Peyer's patch (tissue), 4 donors: ENCODE data around the gene DCN.

Experiments
- POLR2A ChIP-seq, 2 donors: fragments of 450-650 bp; IDR thresholded peaks; one replicate each; pipeline ENCODE4 v1.5.1; 2017; ENCODE audit warnings: antibody characterized with exemption in 2 of 2, mild to moderate bottlenecking in 2 of 2, moderate library complexity in 2 of 2
- TF ChIP-seq, protein P1 (sequence below), 6 experiments: fragments of 450-650 bp in 4 of 6; fragments of 200-600 bp in 2 of 6; sonication (generic) in 1 of 6; IDR thresholded peaks; one replicate each; pipeline ENCODE4 v1.5.1; 2017 to 2019; ENCODE audit warnings: antibody characterized with exemption in 6 of 6, mild to moderate bottlenecking in 3 of 6, moderate library complexity in 1 of 6

DNA sequence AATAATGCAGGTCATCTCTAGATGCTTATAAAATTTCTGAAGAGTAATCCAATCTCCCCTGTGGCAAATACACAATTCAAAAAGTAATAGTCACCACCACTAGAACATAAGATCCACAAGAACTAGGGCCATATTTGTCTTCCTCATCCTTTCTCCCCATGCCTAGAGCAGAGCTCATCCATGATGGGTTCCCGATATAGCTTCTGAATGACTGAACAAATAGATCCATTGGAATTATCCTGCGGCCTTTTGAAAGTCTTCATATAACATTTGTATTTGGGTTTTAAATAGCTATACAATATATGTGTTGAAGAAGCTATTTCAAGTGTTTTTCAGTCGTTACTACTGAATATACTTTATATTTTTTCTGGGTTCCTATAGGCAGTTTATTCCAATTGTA, 5.7 kb downstream of the DCN start:
- TF ChIP-seq, protein P1, sequence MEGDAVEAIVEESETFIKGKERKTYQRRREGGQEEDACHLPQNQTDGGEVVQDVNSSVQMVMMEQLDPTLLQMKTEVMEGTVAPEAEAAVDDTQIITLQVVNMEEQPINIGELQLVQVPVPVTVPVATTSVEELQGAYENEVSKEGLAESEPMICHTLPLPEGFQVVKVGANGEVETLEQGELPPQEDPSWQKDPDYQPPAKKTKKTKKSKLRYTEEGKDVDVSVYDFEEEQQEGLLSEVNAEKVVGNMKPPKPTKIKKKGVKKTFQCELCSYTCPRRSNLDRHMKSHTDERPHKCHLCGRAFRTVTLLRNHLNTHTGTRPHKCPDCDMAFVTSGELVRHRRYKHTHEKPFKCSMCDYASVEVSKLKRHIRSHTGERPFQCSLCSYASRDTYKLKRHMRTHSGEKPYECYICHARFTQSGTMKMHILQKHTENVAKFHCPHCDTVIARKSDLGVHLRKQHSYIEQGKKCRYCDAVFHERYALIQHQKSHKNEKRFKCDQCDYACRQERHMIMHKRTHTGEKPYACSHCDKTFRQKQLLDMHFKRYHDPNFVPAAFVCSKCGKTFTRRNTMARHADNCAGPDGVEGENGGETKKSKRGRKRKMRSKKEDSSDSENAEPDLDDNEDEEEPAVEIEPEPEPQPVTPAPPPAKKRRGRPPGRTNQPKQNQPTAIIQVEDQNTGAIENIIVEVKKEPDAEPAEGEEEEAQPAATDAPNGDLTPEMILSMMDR (IDR thresholded peaks at IDR 0.05), result no peak
- no peak for TF ChIP-seq POLR2A (IDR thresholded peaks at IDR 0.05)
